Activated CD8-positive, alpha-beta memory T cell treated with anti-CD3 and anti-CD28 coated beads for 36 hours (primary cell): ENCODE data around the gene ELAVL2. TPM values are rescaled to one million over a fixed set of nuclear protein-coding genes. Genes with fewer than 3 reads are reported as not detected.

Source experiments
- CTCF ChIA-PET: fragments of 350-600 bp; sonication (Branson Sonifier 250); formaldehyde crosslinking; loops from one replicate; lab custom pipeline; 2021; ENCODE audit warnings: antibody characterized with exemption; lab: Charles Lee
- POLR2A ChIA-PET: fragments of 350-600 bp; sonication (Branson Sonifier 250); formaldehyde crosslinking; loops from one replicate; lab custom pipeline; 2021; ENCODE audit warnings: antibody characterized with exemption; lab: Charles Lee
- total RNA-seq, 2 experiments: library from RNA; stranded (reverse); gene quantifications; one replicate each; pipeline ENCODE4 v1.2.3, GENCODE V29; 2021

Gene ELAVL2
- total RNA-seq, 2 experiments from 2014 or later, result not detected

DNA sequence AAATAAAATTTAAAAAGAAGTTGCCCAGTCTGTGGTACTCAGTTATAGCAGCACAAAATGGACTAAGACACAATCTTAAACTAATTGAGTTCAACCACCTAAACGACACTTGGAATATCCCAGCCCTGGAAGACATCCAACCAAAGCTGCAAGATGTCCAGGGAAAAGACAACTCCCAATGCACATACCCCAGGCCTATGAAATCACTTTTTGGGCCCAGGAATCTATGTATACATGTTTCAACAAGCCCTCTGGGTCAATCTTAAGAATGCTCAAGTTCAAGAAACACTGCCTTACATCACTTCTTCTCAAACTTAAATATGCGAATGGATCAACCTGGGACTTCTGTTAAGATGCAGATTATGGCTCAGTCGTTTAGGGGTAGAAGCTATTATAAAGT, 148.6 kb downstream of the ELAVL2 start:
- CTCF ChIA-PET, result no interaction called here
- POLR2A ChIA-PET, result no interaction called here

DNA sequence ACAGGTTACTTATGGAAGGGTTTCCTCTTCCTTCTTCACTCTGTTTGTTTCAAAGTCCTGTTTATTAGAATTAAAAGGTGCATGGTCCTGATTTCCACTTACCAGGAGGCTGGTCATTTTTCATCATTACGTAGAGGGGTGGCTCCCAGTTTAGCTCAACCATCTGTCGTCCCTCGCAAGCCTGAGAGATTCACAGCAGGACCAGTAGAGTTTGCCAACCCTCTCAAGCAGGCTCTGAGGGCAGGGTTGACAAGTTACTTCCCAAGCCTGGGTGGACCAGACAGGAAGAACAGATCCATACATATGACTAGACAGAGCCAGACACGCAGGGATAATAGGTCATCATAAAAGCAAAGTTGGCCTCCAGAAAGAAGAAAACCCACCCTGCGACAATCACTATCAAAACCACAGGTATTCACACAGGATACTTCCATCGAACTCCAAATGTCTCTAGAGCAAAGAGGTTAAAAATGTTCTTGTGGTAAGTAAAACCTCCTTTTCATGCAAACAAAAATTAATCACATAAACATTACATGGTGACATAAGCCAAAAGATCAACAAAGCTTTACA, 151.9 kb downstream of the ELAVL2 start:
- ChIA-PET CTCF (no interaction called here), POLR2A (no interaction called here)

DNA sequence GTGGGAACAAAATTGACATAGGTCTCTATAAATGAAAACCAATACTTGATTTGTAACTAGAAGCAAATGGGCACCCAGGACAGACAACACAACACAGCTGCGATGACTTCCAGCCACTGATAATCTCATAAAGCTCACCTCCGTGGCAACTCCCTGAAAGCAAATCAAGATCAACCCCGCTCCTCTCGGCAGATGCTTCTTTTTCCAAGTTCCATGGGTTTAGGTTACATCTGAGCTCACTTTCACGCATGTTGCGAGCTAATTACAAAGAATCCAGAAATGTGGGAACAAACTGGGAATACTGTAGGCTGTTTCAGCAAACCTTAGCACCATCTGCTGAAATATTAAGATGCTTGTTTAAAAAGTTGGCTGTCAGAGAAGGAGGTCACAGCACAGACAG, 153.9 kb downstream of the ELAVL2 start:
- ChIA-PET POLR2A (no interaction called here), CTCF (no interaction called here)

DNA sequence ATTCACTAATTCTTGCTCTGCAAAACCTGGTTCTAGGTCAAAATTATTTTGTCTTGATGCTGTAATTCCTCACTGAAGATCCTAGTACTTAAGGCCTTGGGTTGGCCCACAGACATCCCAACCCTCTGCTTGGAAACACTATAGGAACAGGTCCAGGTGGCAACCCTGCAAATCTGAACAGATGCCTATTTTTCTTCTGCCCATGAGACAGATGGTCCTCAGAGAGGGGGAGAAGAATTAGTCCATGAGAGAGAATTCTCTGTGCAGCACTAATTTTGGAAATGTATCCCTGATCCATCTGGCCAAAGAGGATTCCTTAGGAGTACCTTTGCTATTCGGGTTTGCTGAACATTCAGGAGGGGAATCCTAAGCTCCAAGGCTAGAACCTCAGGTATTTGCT, 156.3 kb downstream of the ELAVL2 start:
- CTCF ChIA-PET, result no interaction called here
- POLR2A ChIA-PET, result no interaction called here

DNA sequence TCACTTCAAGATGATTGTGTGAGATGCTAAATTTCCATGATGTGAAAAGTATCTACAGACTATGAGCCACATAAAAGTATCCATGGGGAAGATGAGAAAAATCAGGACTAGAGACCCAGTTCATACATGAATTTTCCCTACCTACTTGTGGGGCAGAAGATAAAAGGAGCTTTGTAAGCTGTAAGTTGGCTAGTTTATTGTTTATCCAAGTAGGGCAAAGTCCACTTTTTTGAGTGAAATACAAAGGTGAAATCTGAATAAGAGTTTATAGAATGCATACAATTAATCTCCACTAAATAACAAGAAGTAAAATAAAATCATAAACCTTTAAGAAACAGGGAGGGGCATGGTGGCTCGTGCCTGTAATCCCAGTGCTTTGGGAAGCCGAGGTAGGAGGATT, 160.4 kb downstream of the ELAVL2 start:
- POLR2A ChIA-PET, result no interaction called here

DNA sequence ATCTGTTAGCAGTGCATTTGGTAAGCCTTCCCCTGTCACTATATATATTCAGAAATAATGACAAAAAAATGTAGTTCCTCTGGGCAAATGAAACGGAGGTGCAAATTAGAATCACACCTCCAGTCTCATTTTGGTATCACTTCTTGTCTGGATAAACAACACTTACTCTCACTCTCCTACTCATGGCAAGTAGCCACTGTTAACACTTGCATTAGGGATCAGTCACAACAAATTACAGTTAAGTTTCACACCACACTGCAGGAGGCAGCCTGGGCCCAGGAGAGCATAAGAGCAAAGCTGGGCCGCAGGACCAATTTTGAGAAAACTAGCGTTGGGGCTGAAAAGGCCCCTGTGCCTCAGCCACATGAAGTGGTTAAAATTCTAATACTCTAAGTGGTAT, 161.0 kb downstream of the ELAVL2 start:
- ChIA-PET POLR2A (no interaction called here), CTCF (no interaction called here)

More for the DNA sequence above, 160.4 kb downstream of the ELAVL2 start:
- CTCF ChIA-PET, result no interaction called here

DNA sequence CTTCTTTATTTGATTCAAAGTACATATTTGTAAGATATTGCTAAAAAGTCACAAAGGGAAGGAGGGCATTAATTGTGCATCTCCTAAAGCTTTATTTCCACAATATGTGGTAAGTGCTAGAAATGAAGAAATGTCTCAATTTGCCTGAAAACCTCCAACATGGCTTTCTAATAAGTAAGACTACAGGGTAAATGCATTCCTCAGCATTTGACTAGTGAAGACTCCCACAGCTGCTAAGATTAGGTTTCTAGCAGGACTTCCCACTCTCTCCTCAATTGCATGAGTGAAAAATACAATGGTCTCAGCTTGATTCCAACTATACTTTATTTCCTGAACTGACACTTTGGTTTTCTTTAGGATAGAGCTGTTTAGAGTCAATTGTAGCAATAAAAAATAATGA, 162.1 kb downstream of the ELAVL2 start:
- ChIA-PET CTCF (no interaction called here), POLR2A (no interaction called here)

DNA sequence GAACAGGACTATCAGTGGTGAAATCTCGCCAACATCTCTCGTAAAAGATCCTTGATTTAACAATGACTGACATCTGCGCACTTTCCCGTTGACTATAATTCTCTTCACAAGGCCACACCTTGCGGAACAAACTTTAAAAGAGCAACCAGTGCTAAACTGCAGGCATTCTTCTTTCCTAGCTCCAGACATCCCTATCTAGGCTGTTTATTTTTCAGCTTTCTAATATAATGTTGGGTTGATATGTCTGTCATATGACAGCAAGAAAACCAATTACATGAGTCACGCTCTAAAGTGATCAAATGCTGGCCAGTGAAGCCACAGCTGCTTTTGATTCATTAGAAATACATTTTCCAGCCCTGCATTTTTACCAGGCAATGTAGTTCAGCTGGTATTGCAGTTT, 162.5 kb downstream of the ELAVL2 start:
- ChIA-PET CTCF (no interaction called here), POLR2A (no interaction called here)

DNA sequence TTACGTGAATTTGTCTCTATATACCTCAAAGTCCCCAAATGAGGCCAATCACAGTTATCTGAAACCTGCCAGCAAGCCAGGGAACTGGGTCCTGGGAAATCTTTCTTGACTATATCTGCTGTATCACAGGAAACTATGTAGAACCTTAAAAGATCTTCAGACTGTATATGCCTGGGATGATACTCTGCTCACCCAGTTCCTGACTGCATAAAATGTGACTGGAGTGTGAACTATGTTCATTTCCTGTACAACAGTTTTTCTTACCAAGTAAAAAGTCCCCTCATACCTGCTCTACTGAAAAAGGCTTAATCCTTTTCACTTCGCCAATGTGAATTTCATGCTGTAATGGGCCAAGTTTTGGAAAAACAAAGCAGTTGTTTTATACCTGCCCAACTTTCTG, 162.9 kb downstream of the ELAVL2 start:
- CTCF ChIA-PET, result no interaction called here
- POLR2A ChIA-PET, result no interaction called here

DNA sequence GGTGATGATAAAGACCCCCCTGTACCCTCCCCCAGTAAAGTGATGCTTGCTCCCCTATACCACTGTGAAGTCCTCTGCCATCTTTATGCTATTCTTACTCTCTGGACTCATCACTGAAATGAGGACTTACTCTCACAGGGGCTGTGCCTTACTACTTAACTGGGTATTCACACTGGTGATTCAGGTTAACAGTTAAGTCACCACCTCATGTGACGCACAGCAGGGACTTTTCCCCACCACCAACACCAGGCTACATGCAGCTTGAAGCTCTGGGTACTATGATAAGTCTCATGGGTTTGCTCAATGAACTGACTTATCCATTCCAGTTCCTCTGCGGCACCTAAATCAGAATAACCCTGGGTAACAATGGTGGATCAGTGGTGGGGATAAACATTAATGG, 163.7 kb downstream of the ELAVL2 start:
- CTCF ChIA-PET, result no interaction called here
- POLR2A ChIA-PET, result no interaction called here

DNA sequence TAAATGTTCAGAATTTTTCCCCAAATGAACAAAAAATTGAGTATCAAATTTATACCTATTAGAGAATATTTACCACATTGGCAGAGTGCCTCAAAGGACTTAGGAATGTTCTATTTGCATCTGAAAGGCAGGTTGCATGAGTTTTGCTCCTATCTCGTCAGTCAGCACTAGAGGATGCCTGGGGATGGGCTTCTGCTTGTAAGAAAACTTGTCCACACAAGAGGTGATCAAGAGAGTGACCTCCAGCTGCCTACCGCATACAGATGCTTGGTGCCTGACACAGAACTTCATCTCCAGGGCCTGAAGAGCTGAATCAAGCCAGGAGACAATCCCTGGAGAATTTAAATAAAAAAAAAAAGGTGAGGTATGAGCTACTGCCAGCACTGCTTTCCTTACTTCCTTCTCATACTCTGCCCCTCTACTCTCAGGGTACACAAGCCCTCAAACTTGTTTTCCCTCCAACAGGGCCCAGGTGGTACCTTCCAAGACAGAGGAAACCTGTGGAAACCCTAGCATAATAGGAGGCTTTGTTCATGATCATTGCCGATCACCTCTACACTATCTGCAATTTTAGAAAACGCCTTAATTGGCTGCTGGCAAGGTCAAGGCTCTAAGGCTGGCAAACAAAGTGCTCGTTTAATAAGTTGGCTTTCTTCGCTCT, 166.6 kb downstream of the ELAVL2 start:
- CTCF ChIA-PET, result no interaction called here
- POLR2A ChIA-PET, result no interaction called here

DNA sequence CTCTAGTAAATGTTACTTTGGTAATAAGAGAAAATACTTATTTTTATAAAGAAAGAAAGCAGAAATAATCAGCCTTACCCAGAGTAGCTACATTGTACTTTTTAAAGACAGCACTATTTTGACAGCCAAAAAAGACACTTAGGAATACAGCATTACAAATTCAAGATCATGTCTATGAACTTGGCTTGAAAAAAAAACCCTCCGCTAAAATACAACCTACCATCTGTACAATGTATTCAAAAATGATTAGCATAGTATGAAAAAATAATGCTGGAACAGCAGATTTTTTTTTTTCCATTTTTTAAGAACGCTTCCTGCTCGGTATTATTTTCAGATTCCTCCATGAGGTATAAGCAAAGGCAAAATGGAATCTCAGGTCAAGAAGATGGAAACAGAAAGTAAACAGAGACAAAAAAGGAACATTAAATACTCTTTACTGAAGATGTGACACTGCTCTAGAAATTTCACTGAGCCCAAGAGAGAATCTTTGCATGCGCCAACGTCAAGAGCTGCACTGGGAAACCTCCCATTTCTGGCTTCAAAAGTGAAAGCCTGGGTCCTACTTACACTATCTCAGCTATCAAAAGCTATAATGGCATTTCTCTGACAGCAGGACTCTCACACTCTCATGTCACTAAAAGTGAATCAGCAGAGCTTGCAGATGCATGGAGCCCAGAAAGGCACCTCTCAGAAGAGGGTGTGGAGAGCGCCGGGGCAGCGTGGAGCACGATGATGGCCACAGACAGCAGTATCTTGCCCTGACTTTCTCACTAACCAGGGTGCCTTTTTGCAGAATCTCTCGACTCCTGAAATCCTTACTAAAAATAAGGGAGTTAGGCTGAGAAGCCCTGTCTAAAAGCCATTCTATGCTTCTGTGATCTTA, 167.4 kb downstream of the ELAVL2 start:
- ChIA-PET POLR2A (no interaction called here), CTCF (no interaction called here)

DNA sequence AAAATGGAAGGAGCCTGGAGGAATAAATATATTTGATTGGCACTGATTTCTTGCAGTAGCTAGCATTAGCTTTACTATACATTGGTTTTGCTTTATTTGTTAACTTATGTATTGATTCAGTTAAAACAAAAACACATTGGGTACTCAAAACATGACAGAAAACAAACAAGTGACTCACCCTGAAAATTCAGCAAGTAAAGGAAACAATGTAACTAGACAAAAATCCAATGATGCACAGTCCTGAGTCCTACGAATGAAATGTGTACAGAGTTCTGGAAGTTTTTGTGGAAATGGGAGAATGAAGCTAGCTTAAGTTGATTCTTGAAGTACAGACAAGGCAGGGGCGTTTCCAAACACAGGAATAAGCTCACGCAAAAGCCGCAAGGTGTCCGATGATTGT, 175.0 kb downstream of the ELAVL2 start:
- POLR2A ChIA-PET, result no interaction called here
- CTCF ChIA-PET, result no interaction called here

DNA sequence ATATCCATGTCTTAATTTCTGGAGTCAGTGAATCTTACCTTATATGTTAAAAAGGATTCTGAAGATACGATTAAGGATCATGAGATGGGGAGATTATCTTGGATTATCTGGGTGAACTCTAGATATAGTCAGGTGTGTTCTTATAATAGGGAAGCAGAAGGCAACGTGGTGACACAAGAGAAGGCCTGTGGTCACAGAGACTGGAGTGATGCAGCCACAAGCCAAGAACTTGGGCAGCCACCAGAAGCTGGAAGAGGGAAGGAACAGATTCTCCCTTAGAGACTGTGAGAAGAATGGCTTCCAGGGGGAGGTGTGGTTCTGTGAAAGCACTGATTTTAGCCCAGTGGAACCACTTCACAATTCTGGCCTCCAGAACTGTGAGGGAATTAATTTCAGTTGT, 177.4 kb downstream of the ELAVL2 start:
- CTCF ChIA-PET, result no interaction called here

DNA sequence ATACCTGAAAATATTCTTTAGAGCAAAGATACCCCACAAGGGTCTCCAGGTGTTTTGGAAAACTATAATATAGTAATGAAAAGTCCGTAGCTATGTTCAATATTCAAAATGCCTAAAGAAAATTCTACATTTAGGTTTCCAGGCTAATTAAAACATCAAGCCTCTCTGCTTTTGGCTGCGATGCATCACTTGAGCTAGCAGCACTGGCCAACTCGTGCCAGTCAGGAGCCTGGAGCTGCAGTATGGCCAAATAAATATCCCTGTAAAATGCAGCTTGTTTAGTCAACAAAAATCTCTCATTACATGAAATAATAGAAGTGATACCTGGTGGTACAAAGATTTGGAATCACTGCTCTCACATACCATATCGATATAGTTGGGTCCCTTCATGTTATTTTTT, 181.1 kb downstream of the ELAVL2 start:
- ChIA-PET POLR2A (no interaction called here), CTCF (no interaction called here)

More for the DNA sequence above, 177.4 kb downstream of the ELAVL2 start:
- POLR2A ChIA-PET, result no interaction called here

DNA sequence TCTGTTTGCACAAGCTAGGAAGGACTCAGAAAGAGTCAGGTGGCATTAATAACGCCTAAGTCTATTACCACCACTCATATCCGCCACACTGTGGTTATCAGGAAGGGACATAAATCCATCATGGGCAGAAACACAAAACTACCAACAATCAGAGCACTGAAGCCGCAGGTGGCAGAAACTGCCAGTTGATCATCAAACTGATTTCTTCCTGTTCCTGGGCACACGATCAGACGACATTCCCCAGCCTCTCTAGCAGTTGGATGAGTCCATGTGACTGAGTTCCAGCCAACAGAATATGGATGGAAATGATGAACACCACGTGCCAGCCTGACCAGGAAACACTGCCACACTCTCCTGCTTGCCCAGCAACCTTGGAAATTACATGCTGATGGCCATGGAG, 181.7 kb downstream of the ELAVL2 start:
- ChIA-PET POLR2A (no interaction called here), CTCF (no interaction called here)

DNA sequence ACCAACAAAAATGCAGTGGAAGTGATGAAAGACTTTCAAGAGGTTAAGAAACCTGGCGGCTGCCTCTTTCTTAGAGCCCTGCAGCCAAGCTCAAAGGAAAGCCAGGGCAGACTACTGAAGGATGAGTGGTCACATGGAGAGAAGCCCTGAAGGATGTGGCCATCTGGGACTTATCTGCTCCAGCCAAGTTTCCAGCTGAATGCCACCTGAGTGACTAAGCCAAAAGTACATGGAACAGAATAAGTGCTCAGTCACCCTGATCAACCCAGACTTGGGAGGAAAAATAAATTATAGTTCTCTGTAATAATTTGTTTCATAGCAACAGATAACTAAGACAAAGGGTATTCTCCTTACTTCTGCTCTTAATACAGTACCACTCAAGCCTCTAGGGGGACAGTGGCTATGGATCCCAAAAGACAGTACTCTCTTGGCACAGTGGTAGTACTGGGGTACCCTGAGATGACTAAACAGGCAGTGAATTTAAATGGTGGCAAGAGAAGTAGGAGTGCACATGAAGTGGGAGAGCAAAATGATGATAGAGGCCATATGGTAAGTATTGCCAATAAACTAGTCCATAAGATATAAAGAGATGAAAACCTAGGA, 182.3 kb downstream of the ELAVL2 start:
- CTCF ChIA-PET, result no interaction called here

More for the DNA sequence above, 182.3 kb downstream of the ELAVL2 start:
- POLR2A ChIA-PET, result no interaction called here
